ACC112 (cell line): ENCODE results near the gene FAM234A.
"Not testable (repeated sequence)": the region's sequence is repeated elsewhere in the genome, so short reads cannot be mapped to it uniquely, and the experiment has no call there.

Source experiments
- H2AFZ ChIP-seq: fragments of 200-600 bp; sonication (generic); one replicate; pipeline ENCODE4 v1.6.0; 2017; ENCODE audit warnings: antibody characterized with exemption, low read length; ENCODE audit not compliant: unreplicated experiment
- H3K27ac ChIP-seq: fragments of 200-600 bp; sonication (generic); 2 replicates; pipeline ENCODE4 v1.5.1; 2014; ENCODE audit warnings: low read depth, mild to moderate bottlenecking, antibody characterized with exemption, low read length, moderate library complexity
- H3K27me3 ChIP-seq: fragments of 200-600 bp; sonication (generic); 2 replicates; pipeline ENCODE4 v1.6.1; 2014; ENCODE audit warnings: mild to moderate bottlenecking, antibody characterized with exemption, low read length, moderate library complexity, mixed read lengths; ENCODE audit not compliant: insufficient read depth
- H3K36me3 ChIP-seq: fragments of 200-600 bp; sonication (generic); 2 replicates; pipeline ENCODE4 v1.6.1; 2016; ENCODE audit warnings: mild to moderate bottlenecking, antibody characterized with exemption, low read length, moderate library complexity, mixed read lengths; ENCODE audit not compliant: insufficient read depth
- H3K4me1 ChIP-seq: fragments of 200-600 bp; sonication (generic); one replicate; pipeline ENCODE4 v1.6.1; 2016; ENCODE audit warnings: low read length, mixed read lengths; ENCODE audit not compliant: insufficient read depth, unreplicated experiment, control insufficient read depth
- H3K4me3 ChIP-seq: fragments of 200-600 bp; sonication (generic); 2 replicates; pipeline ENCODE4 v1.5.1; 2014; ENCODE audit warnings: mild to moderate bottlenecking, low read depth, low read length
- H3K79me2 ChIP-seq: fragments of 200-600 bp; sonication (generic); one replicate; pipeline ENCODE4 v1.6.0; 2016; ENCODE audit warnings: low read length; ENCODE audit not compliant: control insufficient read depth, unreplicated experiment, insufficient read depth

The FAM234A gene

GRCh38 chr16:230351-230750, 4.3 kb upstream of the FAM234A start:
- H3K27me3 ChIP-seq, H2AFZ ChIP-seq, H3K27ac ChIP-seq, H3K4me3 ChIP-seq: not testable (repeated sequence)
- peaks cover 35% of the 10 kb centered on the region for H3K79me2 ChIP-seq
- H3K4me1 ChIP-seq = peaks cover 25% of the 10 kb centered on the region
- H3K36me3 ChIP-seq = peaks cover 15% of the 10 kb centered on the region; the same call in 1 of the 2 replicates

GRCh38 chr16:230949-231348, 3.7 kb upstream of the FAM234A start:
- Histone ChIP-seq H3K27me3 (no peaks in the 10 kb centered on the region), H2AFZ (no peak overlapping the region), H3K36me3 (peaks cover 15% of the 10 kb centered on the region; the same call in 1 of the 2 replicates), H3K4me3 (no peak overlapping the region), H3K79me2 (peaks cover 30% of the 10 kb centered on the region), H3K4me1 (peaks cover 23% of the 10 kb centered on the region), H3K27ac (no peak overlapping the region)

GRCh38 chr16:239948-240277, 5.3 kb downstream of the FAM234A start:
- Histone ChIP-seq H3K4me1 (no peaks in the 10 kb centered on the region), H3K27me3 (no peaks in the 10 kb centered on the region), H3K27ac (no peak overlapping the region), H2AFZ (no peak overlapping the region), H3K79me2 (peaks cover 20% of the 10 kb centered on the region), H3K36me3 (peaks cover 4% of the 10 kb centered on the region; the same call in 1 of the 2 replicates), H3K4me3 (no peak overlapping the region)

DNA sequence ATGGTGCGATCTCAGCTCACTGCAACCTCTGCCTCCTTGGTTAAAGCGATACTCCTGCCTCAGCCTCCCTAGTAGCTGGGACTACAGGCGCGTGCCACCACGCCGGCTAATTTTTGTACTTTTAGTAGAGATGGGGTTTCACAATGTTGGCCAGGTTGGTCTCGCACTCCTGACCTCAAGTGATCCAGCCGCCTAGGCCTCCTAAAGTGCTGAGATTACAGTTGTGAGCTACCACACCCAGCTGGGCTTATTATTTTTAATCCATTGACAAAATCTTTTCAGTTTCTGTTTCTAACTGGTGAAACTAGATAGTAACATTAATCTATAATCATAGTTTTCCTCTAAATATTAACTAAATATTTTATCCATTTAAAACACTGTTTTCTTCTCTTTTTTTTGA, 5.9 kb downstream of the FAM234A start:
- no peaks in the 10 kb centered on the region for H3K4me1 ChIP-seq
- no peak overlapping the region for H3K27ac ChIP-seq
- peaks cover 20% of the 10 kb centered on the region for H3K79me2 ChIP-seq
- H3K27me3 ChIP-seq = no peaks in the 10 kb centered on the region
- H3K4me3 ChIP-seq = no peak overlapping the region
- no peak overlapping the region for H2AFZ ChIP-seq
- peaks cover 4% of the 10 kb centered on the region; the same call in 1 of the 2 replicates for H3K36me3 ChIP-seq

- H3K27ac ChIP-seq = no peak overlapping the region
- H3K4me3 ChIP-seq = no peak overlapping the region
- H3K36me3 ChIP-seq = peaks cover 2% of the 10 kb centered on the region; the same call in 1 of the 2 replicates
- H3K79me2 ChIP-seq = peaks cover 16% of the 10 kb centered on the region
- no peaks in the 10 kb centered on the region for H3K27me3 ChIP-seq
- no peaks in the 10 kb centered on the region for H3K4me1 ChIP-seq
- H2AFZ ChIP-seq = no peak overlapping the region
These were observed 7.7 kb downstream of the FAM234A start for GRCh38 chr16:242281-242680.

DNA sequence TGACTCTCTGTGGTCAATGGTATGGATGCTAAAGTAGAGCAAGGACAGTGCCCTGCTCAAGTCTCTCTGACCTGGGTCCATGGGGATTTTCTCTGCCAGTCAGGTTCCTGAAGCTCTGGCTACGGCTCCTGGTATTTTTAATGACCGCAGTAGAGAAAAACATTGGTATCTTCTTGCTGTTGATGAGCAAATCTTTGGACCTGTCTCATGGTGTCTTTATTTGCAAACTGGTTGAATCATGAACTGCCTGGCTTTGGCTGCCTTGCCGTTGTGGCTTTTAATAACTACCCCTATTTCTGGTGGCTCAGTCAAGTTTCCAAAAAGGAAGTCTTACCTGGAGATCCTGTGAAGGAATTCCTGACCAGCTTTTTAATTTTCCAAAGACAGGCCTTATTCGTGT, 8.7 kb downstream of the FAM234A start:
- H3K79me2 ChIP-seq = peaks cover 11% of the 10 kb centered on the region
- H3K36me3 ChIP-seq = no peaks in the 10 kb centered on the region
- H2AFZ ChIP-seq = no peak overlapping the region
- H3K27ac ChIP-seq = no peak overlapping the region
- no peaks in the 10 kb centered on the region for H3K27me3 ChIP-seq
- no peaks in the 10 kb centered on the region for H3K4me1 ChIP-seq
- no peak overlapping the region for H3K4me3 ChIP-seq

DNA sequence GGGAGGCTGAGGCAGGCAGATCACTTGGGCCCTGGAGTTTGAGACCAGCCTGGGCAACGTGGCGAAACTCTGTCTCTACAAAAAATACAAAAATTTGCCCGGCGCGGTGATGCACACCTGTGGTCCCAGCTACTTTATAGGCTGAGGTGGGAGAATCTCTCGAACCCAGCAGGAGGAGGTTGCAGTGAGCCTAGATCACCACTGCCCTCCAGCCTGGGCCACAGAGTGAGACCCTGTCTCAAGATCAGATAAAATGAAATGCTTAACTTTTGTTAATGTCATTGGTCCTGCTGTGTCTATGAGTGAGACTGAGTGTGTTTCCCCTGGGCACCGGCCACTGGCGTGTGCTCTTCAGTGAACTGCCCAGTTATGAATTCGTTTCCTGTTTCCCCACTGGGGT, 10.5 kb downstream of the FAM234A start:
- Histone ChIP-seq H3K36me3 (no peaks in the 10 kb centered on the region), H3K79me2 (peaks cover 5% of the 10 kb centered on the region), H3K27me3 (no peaks in the 10 kb centered on the region), H2AFZ (no peak overlapping the region), H3K27ac (no peak overlapping the region), H3K4me1 (no peaks in the 10 kb centered on the region), H3K4me3 (no peak overlapping the region)

- Histone ChIP-seq H3K79me2 (no peaks in the 10 kb centered on the region), H3K4me3 (no peak overlapping the region), H2AFZ (no peak overlapping the region), H3K4me1 (no peaks in the 10 kb centered on the region), H3K27ac (no peak overlapping the region), H3K36me3 (no peaks in the 10 kb centered on the region), H3K27me3 (no peaks in the 10 kb centered on the region)
These were observed 12.4 kb downstream of the FAM234A start for GRCh38 chr16:247027-247426.

GRCh38 chr16:249431-249830, 14.8 kb downstream of the FAM234A start:
- no peaks in the 10 kb centered on the region for H3K36me3 ChIP-seq
- no peak overlapping the region for H3K27ac ChIP-seq
- no peaks in the 10 kb centered on the region for H3K79me2 ChIP-seq
- no peak overlapping the region for H3K4me3 ChIP-seq
- no peak overlapping the region for H2AFZ ChIP-seq
- H3K4me1 ChIP-seq = no peaks in the 10 kb centered on the region
- no peaks in the 10 kb centered on the region for H3K27me3 ChIP-seq

DNA sequence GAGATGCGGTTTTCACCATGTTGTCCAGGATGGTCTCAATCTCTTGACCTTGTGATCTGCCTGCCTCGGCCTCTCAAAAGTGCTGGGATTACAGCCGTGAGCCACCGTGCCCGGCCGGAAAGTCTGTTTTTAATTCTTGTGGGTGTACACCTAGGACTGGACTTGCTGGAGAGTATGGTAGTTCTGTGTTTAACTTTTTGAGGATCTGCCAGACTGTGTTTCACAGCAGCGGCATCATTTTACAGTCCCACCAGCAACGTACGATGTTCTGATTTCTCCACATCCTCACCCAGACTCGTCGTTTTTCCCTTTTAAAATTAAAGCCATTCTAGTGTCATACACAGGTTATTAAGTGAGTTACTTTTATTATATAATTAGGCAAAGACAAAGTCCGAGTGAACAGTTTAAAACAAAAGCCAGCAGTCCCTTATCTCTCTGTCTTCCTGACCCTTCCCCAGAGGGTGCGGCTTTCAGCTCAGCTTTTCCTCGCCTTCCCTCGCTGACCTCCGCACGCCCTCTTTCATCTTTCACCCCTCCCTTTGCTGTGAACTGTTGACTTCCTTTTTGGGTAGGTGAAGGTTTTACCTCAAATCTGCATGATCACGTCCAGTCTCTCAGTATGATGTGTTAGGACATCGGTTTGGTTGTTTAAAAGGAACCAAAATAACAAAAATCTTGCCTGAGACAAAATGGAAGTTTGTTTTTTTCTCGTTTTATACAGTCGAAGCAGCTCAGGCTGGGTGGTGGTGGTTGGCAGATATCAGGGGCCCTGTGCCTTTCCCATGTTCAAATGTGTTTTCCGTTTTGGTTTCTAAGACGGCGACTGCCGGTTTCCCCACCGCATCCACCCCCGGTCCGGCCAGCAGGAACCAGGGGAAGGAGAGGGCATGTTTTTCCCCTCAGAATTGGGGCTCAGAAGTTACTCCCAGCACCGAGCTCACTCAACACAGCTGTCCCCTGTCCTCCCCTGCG, 18.0 kb downstream of the FAM234A start:
- H3K27ac ChIP-seq = no peak overlapping the region
- no peak overlapping the region for H2AFZ ChIP-seq
- H3K36me3 ChIP-seq = peaks cover 6% of the 10 kb centered on the region; the same call in 1 of the 2 replicates

GRCh38 chr16:253833-254232, 19.2 kb downstream of the FAM234A start:
- no peaks in the 10 kb centered on the region for H3K4me1 ChIP-seq
- H3K4me3 ChIP-seq = no peak overlapping the region
- no peak overlapping the region for H3K27ac ChIP-seq
- H3K27me3 ChIP-seq = no peaks in the 10 kb centered on the region
- H3K36me3 ChIP-seq = peaks cover 6% of the 10 kb centered on the region; the same call in 1 of the 2 replicates
- no peak overlapping the region for H2AFZ ChIP-seq
- H3K79me2 ChIP-seq = no peaks in the 10 kb centered on the region

More for the DNA sequence above, 18.0 kb downstream of the FAM234A start:
- no peak overlapping the region for H3K4me3 ChIP-seq
- H3K79me2 ChIP-seq = no peaks in the 10 kb centered on the region
- no peaks in the 10 kb centered on the region for H3K4me1 ChIP-seq
- no peaks in the 10 kb centered on the region for H3K27me3 ChIP-seq
